Spleen (tissue), 11 donors: ENCODE data around the gene KATNIP. TPM values are rescaled to one million over a fixed set of nuclear protein-coding genes. Genes with fewer than 3 reads are reported as not detected.

Source experiments
- DNase-seq: peaks from one replicate; pipeline ENCODE4 v3.0.0-alpha.2; 2020
- H3K27ac ChIP-seq, 8 donors: fragments of 200-600 bp; sonication (generic) in 7 of 8; 1 replicate in 4 of 8; 2 replicates in 4 of 8; pipeline versions ENCODE4 v1.5.0 to v1.8.0; 2016 to 2021; ENCODE audit warnings: inconsistent platforms in 4 of 8, mild to moderate bottlenecking in 4 of 8, moderate library complexity in 1 of 8
- H3K27me3 ChIP-seq, 7 donors: fragments of 200-600 bp; sonication (generic) in 6 of 7; replicated peaks in 1 of 7; 1 replicate in 4 of 7; 2 replicates in 3 of 7; pipeline versions ENCODE4 v1.5.0 to v1.8.0; 2016 to 2021; ENCODE audit warnings: inconsistent platforms in 3 of 7, mild to moderate bottlenecking in 1 of 7
- H3K36me3 ChIP-seq, 6 donors: fragments of 200-600 bp; sonication (generic) in 5 of 6; 1 replicate in 4 of 6; 2 replicates in 2 of 6; pipeline versions ENCODE4 v1.5.0 to v1.8.0; 2016 to 2021; ENCODE audit warnings: inconsistent platforms in 2 of 6
- H3K4me1 ChIP-seq, 6 donors: fragments of 200-600 bp; sonication (generic) in 5 of 6; 1 replicate in 3 of 6; 2 replicates in 3 of 6; pipeline versions ENCODE4 v1.5.0 to v1.8.0; 2016 to 2021; ENCODE audit warnings: inconsistent platforms in 3 of 6
- H3K4me3 ChIP-seq, 8 donors: fragments of 200-600 bp; sonication (generic) in 7 of 8; 1 replicate in 4 of 8; 2 replicates in 4 of 8; pipeline versions ENCODE4 v1.5.0 to v1.8.0; 2016 to 2021; ENCODE audit warnings: inconsistent platforms in 4 of 8, mild to moderate bottlenecking in 4 of 8, moderate library complexity in 2 of 8
- H3K9me3 ChIP-seq, 8 donors: fragments of 200-600 bp; sonication (generic) in 7 of 8; 1 replicate in 4 of 8; 2 replicates in 4 of 8; pipeline versions ENCODE4 v1.5.0 to v1.8.0; 2016 to 2021; ENCODE audit warnings: inconsistent platforms in 4 of 8
- POLR2A ChIP-seq, 3 donors: fragments of 450-650 bp; IDR thresholded peaks; one replicate each; pipeline ENCODE4 v1.5.1; 2017; ENCODE audit warnings: antibody characterized with exemption in 3 of 3, mild to moderate bottlenecking in 1 of 3
- POLR2AphosphoS5 ChIP-seq, 3 donors: sonication (generic); formaldehyde crosslinking; IDR thresholded peaks; one replicate each; pipeline ENCODE4 v1.5.1; 2017; ENCODE audit warnings: antibody characterized with exemption in 3 of 3
- WGBS, 5 donors: extraction: QIAGEN DNeasy Blood & Tissue Kit in 3 of 5; methylation state at CpG; one replicate each; pipeline versions ENCODE4 v1.1.5 to v1.1.7; 2013 to 2018; 5-methylcytosine and 5-hydroxymethylcytosine counted together
- intact Hi-C: fragments of 100-400 bp; cut with DNase I; formaldehyde crosslinking; loops from one replicate; pipeline ENCODE4 v1.15.0; 2023; ENCODE audit warnings: low total_unique reads
- polyA plus RNA-seq, 3 donors: library from polyadenylated mRNA; stranded (reverse); fragments of 200-250 nt; gene quantifications; one replicate each; pipeline ENCODE4 v1.2.1, GENCODE V29; 2013
- total RNA-seq, 7 donors: library from RNA; depleted of rRNA in 3 of 7; stranded (reverse); fragments of >200 nt in 3 of 7; fragmentation: NEBNext Ultra II Directional in 4 of 7; extraction: Animal tissue kit (Norgen Biotek cat#: 25700) in 4 of 7; gene quantifications; one replicate each; pipeline versions ENCODE4 v1.1.0 to v1.2.1, GENCODE V29; 2016 to 2021
- TF ChIP-seq, protein P1 (sequence below), 11 experiments: fragments of 200-600 bp in 7 of 11; fragments of 450-650 bp in 4 of 11; sonication (generic) in 4 of 11; IDR thresholded peaks in 8 of 11; conservative IDR thresholded peaks in 3 of 11; 1 replicate in 7 of 11; 2 replicates in 4 of 11; pipeline versions ENCODE4 v1.4.0 to v1.8.0; 2016 to 2021; ENCODE audit warnings: antibody characterized with exemption in 11 of 11, inconsistent platforms in 4 of 11, mild to moderate bottlenecking in 1 of 11
- donor health status: healthy with polysubstance abuse.
- donor health status: DM: no; HTN: no; CAD: no; lungs with moderate emphysema.
- donor health status: DM: no; HTN: no; CAD: no.
- donor health status: Bipolar disorder and iron deficiency.
- donor health status: healthy.
- donor health status: DM: no; HTN: no; CAD: no.
- donor health status: DM: yes; HTN: yes; CAD: no.

KATNIP gene
- total and polyA plus RNA-seq, 10 donors, result 3.8 to 40.7 (median 30.0) TPM

- no peak overlapping the region for H3K27ac ChIP-seq
- H3K4me3 ChIP-seq, result no peak overlapping the region
- no peak for TF ChIP-seq POLR2A (IDR thresholded peaks at IDR 0.05)
- no peak for TF ChIP-seq POLR2AphosphoS5 (IDR thresholded peaks at IDR 0.05)
- TF ChIP-seq, protein P1, sequence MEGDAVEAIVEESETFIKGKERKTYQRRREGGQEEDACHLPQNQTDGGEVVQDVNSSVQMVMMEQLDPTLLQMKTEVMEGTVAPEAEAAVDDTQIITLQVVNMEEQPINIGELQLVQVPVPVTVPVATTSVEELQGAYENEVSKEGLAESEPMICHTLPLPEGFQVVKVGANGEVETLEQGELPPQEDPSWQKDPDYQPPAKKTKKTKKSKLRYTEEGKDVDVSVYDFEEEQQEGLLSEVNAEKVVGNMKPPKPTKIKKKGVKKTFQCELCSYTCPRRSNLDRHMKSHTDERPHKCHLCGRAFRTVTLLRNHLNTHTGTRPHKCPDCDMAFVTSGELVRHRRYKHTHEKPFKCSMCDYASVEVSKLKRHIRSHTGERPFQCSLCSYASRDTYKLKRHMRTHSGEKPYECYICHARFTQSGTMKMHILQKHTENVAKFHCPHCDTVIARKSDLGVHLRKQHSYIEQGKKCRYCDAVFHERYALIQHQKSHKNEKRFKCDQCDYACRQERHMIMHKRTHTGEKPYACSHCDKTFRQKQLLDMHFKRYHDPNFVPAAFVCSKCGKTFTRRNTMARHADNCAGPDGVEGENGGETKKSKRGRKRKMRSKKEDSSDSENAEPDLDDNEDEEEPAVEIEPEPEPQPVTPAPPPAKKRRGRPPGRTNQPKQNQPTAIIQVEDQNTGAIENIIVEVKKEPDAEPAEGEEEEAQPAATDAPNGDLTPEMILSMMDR (IDR thresholded peaks at IDR 0.05 in 8 of 11, conservative IDR thresholded peaks at IDR 0.05 in 3 of 11), result no peak
- peaks cover 5 to 100% (median 96%) of the 10 kb centered on the region in 6 donors for H3K36me3 ChIP-seq
- H3K27me3 ChIP-seq, result no peaks in the 10 kb centered on the region
- no peaks in the 10 kb centered on the region for H3K4me1 ChIP-seq
- no peak for DNase-seq
- WGBS, 5 donors, result 94 to 96% (median 95%) methylated on average over 13 of the region's 13 CpGs
- intact Hi-C loops, result no loop called here
- H3K9me3 ChIP-seq, result no peaks in the 10 kb centered on the region
Measured at GRCh38 chr16:27505297-27506236, 44.4 kb upstream of the KATNIP start.

DNA sequence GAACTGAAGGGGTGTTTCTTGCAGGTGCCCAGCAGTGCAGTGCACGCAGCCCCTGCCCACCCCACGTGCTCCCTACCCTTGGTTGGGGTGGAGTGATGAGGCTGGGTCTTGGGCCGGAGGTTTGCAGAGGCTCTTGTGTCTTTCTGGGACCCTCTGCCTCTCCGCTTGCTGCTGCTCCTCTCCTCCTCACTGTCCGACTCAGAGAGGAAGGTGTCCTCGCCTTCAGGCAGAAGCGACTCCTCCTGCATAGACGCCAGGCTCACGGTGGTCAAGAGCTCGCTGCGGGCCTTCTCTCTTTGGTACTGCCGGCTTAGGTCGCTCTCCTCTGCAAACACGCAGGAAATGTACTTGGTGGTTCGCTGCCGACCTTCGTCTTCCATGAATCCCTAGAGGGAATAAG is 43.2 kb upstream of the KATNIP start:
- Histone ChIP-seq H3K4me1 (no peaks in the 10 kb centered on the region), H3K27ac (no peak overlapping the region), H3K9me3 (no peaks in the 10 kb centered on the region), H3K36me3 (peaks cover 5 to 100% (median 96%) of the 10 kb centered on the region in 6 donors), H3K27me3 (no peaks in the 10 kb centered on the region), H3K4me3 (no peak overlapping the region)
- no peak for DNase-seq
- intact Hi-C loops, result no loop called here
- TF ChIP-seq POLR2AphosphoS5 (IDR thresholded peaks at IDR 0.05), result no peak
- TF ChIP-seq POLR2A (IDR thresholded peaks at IDR 0.05), result no peak
- TF ChIP-seq, protein P1 (IDR thresholded peaks at IDR 0.05 in 8 of 11, conservative IDR thresholded peaks at IDR 0.05 in 3 of 11), result no peak
- WGBS, 5 donors, result 95 to 98% (median 96%) methylated on average over 17 of the region's 17 CpGs

DNA sequence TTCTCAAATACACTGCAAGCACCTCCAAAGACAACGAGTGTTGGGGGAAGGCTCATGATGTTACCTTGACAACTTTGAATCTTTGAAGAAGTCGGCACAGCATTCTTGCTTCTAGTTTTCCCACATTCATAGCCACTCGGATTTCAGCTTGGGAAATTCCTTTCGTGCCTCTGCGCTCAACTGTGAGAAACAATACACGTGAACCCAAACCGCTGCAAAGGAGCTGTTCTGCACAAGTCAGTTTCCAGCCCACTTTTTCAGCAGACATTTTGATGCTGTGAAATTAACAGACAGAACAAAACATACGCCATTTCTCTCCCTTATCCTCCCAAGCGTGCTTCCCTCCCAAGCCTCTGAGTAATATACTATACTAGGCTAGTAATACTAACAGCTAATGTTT is 41.5 kb upstream of the KATNIP start:
- DNase-seq, result no peak

More for the DNA sequence above, 41.5 kb upstream of the KATNIP start:
- H3K9me3 ChIP-seq, result no peaks in the 10 kb centered on the region
- H3K27ac ChIP-seq, result no peak overlapping the region
- H3K4me3 ChIP-seq, result no peak overlapping the region
- WGBS, 5 donors, result 91 to 97% (median 96%) methylated on average over 9 of the region's 9 CpGs
- TF ChIP-seq POLR2AphosphoS5 (IDR thresholded peaks at IDR 0.05) (no peak), POLR2A (IDR thresholded peaks at IDR 0.05) (no peak)
- TF ChIP-seq, protein P1 (IDR thresholded peaks at IDR 0.05 in 8 of 11, conservative IDR thresholded peaks at IDR 0.05 in 3 of 11), result no peak
- no peaks in the 10 kb centered on the region for H3K27me3 ChIP-seq
- intact Hi-C loops, result no loop called here
- no peaks in the 10 kb centered on the region for H3K4me1 ChIP-seq
- H3K36me3 ChIP-seq, result peaks cover 5 to 100% (median 86%) of the 10 kb centered on the region in 6 donors
